ENCODE results near the gene CANX.

- TF ChIP-seq POLR2AphosphoS5 (IDR thresholded peaks at IDR 0.05) (no peak), CTCF (IDR thresholded peaks at IDR 0.05) (no peak)
These were observed 79.8 kb downstream of the CANX start for GRCh38 chr5:179778591-179778990.

Data from suprapubic skin (tissue), 3 donors.